H1 (cell line): ENCODE results near the gene FBXO45. TPM values are rescaled to one million over a fixed set of nuclear protein-coding genes. Genes with fewer than 3 reads are reported as not detected.

Experiments used
- CTCF ChIA-PET: fragments of 300-600 bp; sonication (Branson Sonifier 250); formaldehyde crosslinking; loops from one replicate; lab custom pipeline; 2021; ENCODE audit not compliant: partially characterized antibody; lab: Charles Lee
- POLR2A ChIA-PET: fragments of 300-600 bp; sonication (Branson Sonifier 250); formaldehyde crosslinking; loops from one replicate; lab custom pipeline; 2021; ENCODE audit warnings: inconsistent platforms; ENCODE audit not compliant: partially characterized antibody; lab: Charles Lee
- DNase-seq, 2 experiments: peaks; one replicate each; pipeline versions ENCODE4 v3.0.0 to v3.0.0-alpha.2; 2010 to 2022; ENCODE audit warnings: low spot score in 2 of 2, low read depth in 1 of 2, mixed read lengths in 1 of 2
- FAIRE-seq: peaks from 2 replicates; lab custom pipeline; 2011; peaks lifted over from hg19 to GRCh38; lab: Jason Lieb, UNC
- H2AFZ ChIP-seq: 2 replicates; pipeline ENCODE4 v1.8.1; 2012; ENCODE audit warnings: low read length, inconsistent platforms
- H2AK5ac ChIP-seq: 2 replicates; pipeline ENCODE4 v1.6.1; 2013; ENCODE audit warnings: low read depth, low read length
- H2BK120ac ChIP-seq: replicated peaks from 2 replicates; pipeline ENCODE3; 2013; ENCODE audit warnings: low read depth, low read length, inconsistent platforms
- H2BK12ac ChIP-seq: 2 replicates; pipeline ENCODE4 v1.6.1; 2013; ENCODE audit warnings: low read depth, low read length
- H2BK15ac ChIP-seq: 2 replicates; pipeline ENCODE4 v1.6.1; 2013; ENCODE audit warnings: low read length
- H2BK20ac ChIP-seq: 2 replicates; pipeline ENCODE4 v1.6.1; 2013; ENCODE audit warnings: low read length
- H2BK5ac ChIP-seq: 2 replicates; pipeline ENCODE4 v1.6.1; 2013; ENCODE audit warnings: low read depth, low read length
- H3K14ac ChIP-seq: 2 replicates; pipeline ENCODE4 v1.6.1; 2013; ENCODE audit warnings: inconsistent platforms; ENCODE audit not compliant: insufficient read length
- H3K18ac ChIP-seq: 2 replicates; pipeline ENCODE4 v1.6.1; 2013; ENCODE audit warnings: low read length; ENCODE audit errors: extremely low read depth
- H3K23ac ChIP-seq: 2 replicates; pipeline ENCODE4 v1.6.1; 2013; ENCODE audit warnings: inconsistent platforms; ENCODE audit not compliant: insufficient read length
- H3K23me2 ChIP-seq: 2 replicates; pipeline ENCODE4 v1.6.1; 2013; ENCODE audit warnings: low read depth, low read length
- H3K27ac ChIP-seq: 2 replicates; pipeline ENCODE4 v1.6.1; 2011; ENCODE audit warnings: low read depth, low read length, inconsistent platforms
- H3K27me3 ChIP-seq, 4 experiments: replicated peaks in 1 of 4; 1 replicate in 1 of 4; 2 replicates in 3 of 4; pipeline versions ENCODE4 v1.6.1 to v1.8.1; 2011 to 2013; ENCODE audit warnings: low read length in 3 of 4, mild to moderate bottlenecking in 3 of 4, inconsistent platforms in 2 of 4, mixed read lengths in 2 of 4, moderate library complexity in 1 of 4; ENCODE audit not compliant: control insufficient read depth in 3 of 4, insufficient read depth in 3 of 4; ENCODE audit errors: extremely low read depth in 1 of 4
- H3K36me3 ChIP-seq, 4 experiments: 2 replicates each; pipeline versions ENCODE4 v1.6.1 to v1.8.1; 2011 to 2013; ENCODE audit warnings: mild to moderate bottlenecking in 4 of 4, low read length in 3 of 4, moderate library complexity in 2 of 4, control low read depth in 1 of 4, inconsistent platforms in 1 of 4; ENCODE audit not compliant: insufficient read depth in 4 of 4, control insufficient read depth in 2 of 4
- H3K4ac ChIP-seq: replicated peaks from 2 replicates; pipeline ENCODE3; 2013; ENCODE audit warnings: low read length, low read depth, mixed read lengths, inconsistent platforms; ENCODE audit not compliant: insufficient read length
- H3K4me1 ChIP-seq, 4 experiments: replicated peaks in 1 of 4; 1 replicate in 1 of 4; 2 replicates in 3 of 4; pipeline versions ENCODE4 v1.6.1 to v1.8.1; 2011 to 2013; ENCODE audit warnings: low read length in 3 of 4, inconsistent platforms in 2 of 4, mixed read lengths in 1 of 4; ENCODE audit not compliant: insufficient read depth in 4 of 4, control insufficient read depth in 3 of 4
- H3K4me2 ChIP-seq, 2 experiments: 2 replicates each; pipeline versions ENCODE4 v1.6.1 to v1.8.1; 2011 to 2013; ENCODE audit warnings: low read depth in 2 of 2, low read length in 2 of 2, control low read depth in 1 of 2, inconsistent platforms in 1 of 2, mild to moderate bottlenecking in 1 of 2; ENCODE audit not compliant: insufficient read depth in 1 of 2
- H3K4me3 ChIP-seq, 4 experiments: fragments of 200-600, 300-600 bp in 1 of 4; sonication (generic), shearing (Covaris generic), sonication (Bioruptor Twin) in 1 of 4; 2 replicates each; pipeline versions ENCODE4 v1.5.1 to v1.8.1; 2011 to 2016; ENCODE audit warnings: low read length in 4 of 4, low read depth in 3 of 4, control low read depth in 2 of 4, inconsistent platforms in 2 of 4, mild to moderate bottlenecking in 2 of 4, mixed read lengths in 1 of 4, moderate library complexity in 1 of 4; ENCODE audit not compliant: insufficient read depth in 2 of 4; ENCODE audit errors: extremely low read depth in 1 of 4
- H3K56ac ChIP-seq: replicated peaks from 2 replicates; pipeline ENCODE3; 2013; ENCODE audit warnings: low read depth, mild to moderate bottlenecking, mixed read lengths, low read length, inconsistent platforms; ENCODE audit not compliant: insufficient read length
- H3K79me1 ChIP-seq: 2 replicates; pipeline ENCODE4 v1.6.1; 2013; ENCODE audit warnings: low read depth, low read length, control low read depth
- H3K79me2 ChIP-seq, 2 experiments: 2 replicates each; pipeline versions ENCODE4 v1.6.1 to v1.8.1; 2012 to 2013; ENCODE audit warnings: low read length in 2 of 2, mild to moderate bottlenecking in 2 of 2, inconsistent platforms in 1 of 2; ENCODE audit not compliant: insufficient read depth in 2 of 2, control insufficient read depth in 1 of 2
- H3K9ac ChIP-seq, 4 experiments: replicated peaks in 1 of 4; 1 replicate in 1 of 4; 2 replicates in 3 of 4; pipeline versions ENCODE4 v1.6.1 to v1.8.1; 2011 to 2013; ENCODE audit warnings: low read depth in 3 of 4, low read length in 3 of 4, control low read depth in 2 of 4, mild to moderate bottlenecking in 2 of 4, moderate library complexity in 2 of 4, inconsistent platforms in 1 of 4; ENCODE audit errors: extremely low read depth in 1 of 4
- H3K9me3 ChIP-seq, 2 experiments: 2 replicates each; pipeline versions ENCODE4 v1.6.1 to v1.8.1; 2012 to 2013; ENCODE audit warnings: mild to moderate bottlenecking in 2 of 2, moderate library complexity in 2 of 2, control low read depth in 1 of 2, inconsistent platforms in 1 of 2, low read depth in 1 of 2, low read length in 1 of 2, mixed read lengths in 1 of 2; ENCODE audit not compliant: insufficient read depth in 2 of 2
- H4K20me1 ChIP-seq, 2 experiments: replicated peaks in 1 of 2; 2 replicates each; pipeline versions ENCODE3 to v1.8.1; 2011 to 2013; ENCODE audit warnings: inconsistent platforms in 2 of 2, low read length in 2 of 2, mild to moderate bottlenecking in 1 of 2; ENCODE audit not compliant: insufficient read depth in 2 of 2, control insufficient read depth in 1 of 2
- H4K5ac ChIP-seq: 2 replicates; pipeline ENCODE4 v1.6.1; 2013; ENCODE audit warnings: low read length, low read depth, mixed read lengths, inconsistent platforms; ENCODE audit not compliant: insufficient read length
- H4K8ac ChIP-seq: 2 replicates; pipeline ENCODE4 v1.8.0; 2013; ENCODE audit warnings: mild to moderate bottlenecking, moderate library complexity, low read length, inconsistent platforms; ENCODE audit not compliant: insufficient read depth; ENCODE audit errors: extremely low read depth
- H4K91ac ChIP-seq: replicated peaks from 2 replicates; pipeline ENCODE3; 2013; ENCODE audit warnings: low read length, mixed read lengths, inconsistent platforms; ENCODE audit not compliant: insufficient read length
- GABPA ChIP-seq: IDR thresholded peaks from 2 replicates; pipeline ENCODE4 v1.6.1; 2011; ENCODE audit warnings: mild to moderate bottlenecking, low read length, moderate library complexity, borderline replicate concordance; ENCODE audit not compliant: insufficient read depth
- WGBS, 2 experiments: shearing (Covaris generic) in 1 of 2; methylation state at CpG; one replicate each; pipeline versions ENCODE4 v1.1.6 to v1.1.7; 2013 to 2015; ENCODE audit warnings: low lambda C conversion rate in 2 of 2, mixed read lengths in 2 of 2, inconsistent platforms in 1 of 2, low coverage in 1 of 2, missing lambda C conversion rate in 1 of 2; ENCODE audit not compliant: insufficient replicate concordance in 2 of 2, insufficient coverage in 1 of 2, insufficient read length in 1 of 2; ENCODE audit errors: extremely low coverage in 1 of 2, missing lambda C conversion rate in 1 of 2; 5-methylcytosine and 5-hydroxymethylcytosine counted together
- polyA plus RNA-seq, 7 experiments: library from polyadenylated mRNA; depleted of rRNA in 3 of 7; stranded (reverse) in 5 of 7; unstranded in 2 of 7; fragments of >200 nt in 5 of 7; fragments of 200-250 nt in 2 of 7; gene quantifications; 1 replicate in 5 of 7; 2 replicates in 1 of 7; 4 replicates in 1 of 7; pipeline versions ENCODE4 v1.2.1 to v1.2.3, GENCODE V29; 2011 to 2013; ENCODE audit warnings: missing spikeins in 2 of 7, mixed read lengths in 2 of 7
- total RNA-seq: library from RNA; stranded (reverse); fragmentation: NEBNext Ultra II Directional; extraction: Animal tissue kit (Norgen Biotek cat#: 25700); gene quantifications from 2 replicates; pipeline ENCODE4 v1.2.1, GENCODE V29; 2021

Gene FBXO45
- total and polyA plus RNA-seq, 2 of the 8 experiments (the other 6 are each of a cell fraction or from before 2014, with no cell fraction given): 5.2 to 19.4 TPM

GRCh38 chr3:196572389-196572788 is 3.9 kb downstream of the FBXO45 start:
- CTCF ChIA-PET: interaction anchor here (0.6 to 1.0 kb wide), 3 partner anchors 26 to 657 kb away, joined by 3 read pairs; no protein-coding TSS in a partner anchor
- H3K79me2 ChIP-seq: peaks cover 3 to 83% of the 10 kb centered on the region in 2 experiments; a peak in 3 of 4 replicates
- no peak for FAIRE-seq
- TF ChIP-seq GABPA: no peak

More at GRCh38 chr3:196572389-196572788, 3.9 kb downstream of the FBXO45 start:
- Histone ChIP-seq H3K9me3 (no peaks in the 10 kb centered on the region), H4K20me1 (peaks cover 0 to 8% of the 10 kb centered on the region in 2 experiments), H2BK12ac (no peak overlapping the region), H3K4me2 (no peak overlapping the region), H3K27me3 (no peaks in the 10 kb centered on the region), H2BK120ac (no peak overlapping the region), H2BK5ac (no peak overlapping the region), H3K18ac (no peak overlapping the region), H3K23ac (no peak overlapping the region), H3K56ac (no peak overlapping the region), H3K9ac (no peak overlapping the region), H3K4ac (no peak overlapping the region), H4K5ac (no peak overlapping the region), H3K4me3 (no peak overlapping the region), H2AK5ac (no peak overlapping the region), H2BK20ac (no peak overlapping the region), H3K36me3 (peaks cover 0 to 3% (median 0%) of the 10 kb centered on the region in 4 experiments; a peak in 2 of 8 replicates), H3K27ac (no peak overlapping the region), H3K23me2 (peaks cover 12% of the 10 kb centered on the region), H3K14ac (no peak overlapping the region), H3K79me1 (peaks cover 6% of the 10 kb centered on the region; the same call in 1 of the 2 replicates), H2BK15ac (no peak overlapping the region), H2AFZ (no peak overlapping the region), H4K8ac (no peak overlapping the region), H4K91ac (no peak overlapping the region), H3K4me1 (peaks cover 0 to 6% (median 2%) of the 10 kb centered on the region in 4 experiments; a peak in 4 of 7 replicates)
- POLR2A ChIA-PET: no interaction called here
- DNase-seq: no peak
- WGBS, 2 experiments: 84% methylated on average over 1 of the region's 1 CpG; no CpG with 5 or more reads in 1 of the 2 experiments
